GM18858 (cell line): Measurements from ENCODE around the gene ELFN1.

ENCODE experiments used
- ATAC-seq: cut with Tn5 transposase; IDR thresholded peaks from one replicate; pipeline ENCODE4 v1.9.1; 2021; ENCODE audit not compliant: unreplicated experiment

Gene ELFN1

DNA sequence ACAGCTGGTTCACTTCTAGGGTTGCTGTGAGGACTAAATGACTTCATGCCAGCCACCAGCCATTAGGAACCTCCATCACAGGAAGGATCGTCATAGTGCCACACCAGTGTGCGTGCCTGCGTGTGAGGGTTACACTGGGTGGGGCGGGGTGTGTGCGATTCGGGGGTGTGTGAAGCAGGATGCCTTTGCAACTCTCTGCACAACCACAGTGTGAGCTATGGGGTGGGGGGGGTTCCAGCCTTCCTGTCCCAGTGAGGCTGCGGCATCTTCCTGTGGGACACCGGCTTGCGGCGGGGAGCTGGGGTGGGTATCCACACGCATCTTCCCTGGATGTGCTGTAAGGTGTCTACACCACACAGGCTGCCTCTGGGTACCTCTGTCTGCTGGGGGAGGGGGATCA, 6.9 kb upstream of the ELFN1 start:
- no peak for ATAC-seq

DNA sequence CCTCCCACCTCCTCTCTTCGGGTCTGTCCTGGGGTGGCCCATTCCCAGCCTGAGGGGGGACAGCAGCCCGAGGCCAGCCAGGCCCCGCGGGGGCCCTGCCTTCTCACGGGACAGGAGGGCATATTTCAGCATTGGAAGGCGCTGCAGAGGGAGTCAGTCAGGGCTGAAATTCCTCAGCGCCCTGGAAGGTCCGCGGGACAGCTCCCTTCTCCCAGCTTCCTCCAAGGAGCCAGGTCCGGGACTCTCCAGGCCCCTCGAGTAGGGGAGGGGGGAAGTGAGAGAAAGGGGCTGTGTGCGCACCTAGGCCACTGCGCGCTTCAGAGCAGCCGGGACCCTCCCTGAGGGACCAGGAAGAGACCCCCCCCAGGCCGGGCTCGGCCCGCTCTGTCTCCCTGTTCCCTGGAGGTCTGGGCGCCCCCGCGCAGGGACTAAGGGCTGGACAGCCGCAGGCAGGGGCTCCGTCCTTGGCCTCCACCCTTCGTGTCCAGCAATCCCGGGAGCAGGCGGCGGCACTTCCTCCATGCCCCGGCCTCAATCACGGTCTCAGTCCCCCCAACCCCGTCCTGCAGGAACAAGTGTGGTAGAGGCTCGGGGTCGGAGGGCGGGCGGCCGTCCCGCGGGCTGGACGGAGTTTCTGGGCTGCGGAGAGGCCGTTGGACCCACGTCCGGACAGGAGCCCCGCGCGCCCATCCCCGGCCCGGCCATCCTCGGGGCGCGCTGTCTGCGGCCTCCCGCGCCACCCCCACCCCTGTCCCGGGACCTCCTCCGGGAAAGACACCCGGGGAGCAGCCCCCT, 6.0 kb upstream of the ELFN1 start:
- ATAC-seq: no peak

DNA sequence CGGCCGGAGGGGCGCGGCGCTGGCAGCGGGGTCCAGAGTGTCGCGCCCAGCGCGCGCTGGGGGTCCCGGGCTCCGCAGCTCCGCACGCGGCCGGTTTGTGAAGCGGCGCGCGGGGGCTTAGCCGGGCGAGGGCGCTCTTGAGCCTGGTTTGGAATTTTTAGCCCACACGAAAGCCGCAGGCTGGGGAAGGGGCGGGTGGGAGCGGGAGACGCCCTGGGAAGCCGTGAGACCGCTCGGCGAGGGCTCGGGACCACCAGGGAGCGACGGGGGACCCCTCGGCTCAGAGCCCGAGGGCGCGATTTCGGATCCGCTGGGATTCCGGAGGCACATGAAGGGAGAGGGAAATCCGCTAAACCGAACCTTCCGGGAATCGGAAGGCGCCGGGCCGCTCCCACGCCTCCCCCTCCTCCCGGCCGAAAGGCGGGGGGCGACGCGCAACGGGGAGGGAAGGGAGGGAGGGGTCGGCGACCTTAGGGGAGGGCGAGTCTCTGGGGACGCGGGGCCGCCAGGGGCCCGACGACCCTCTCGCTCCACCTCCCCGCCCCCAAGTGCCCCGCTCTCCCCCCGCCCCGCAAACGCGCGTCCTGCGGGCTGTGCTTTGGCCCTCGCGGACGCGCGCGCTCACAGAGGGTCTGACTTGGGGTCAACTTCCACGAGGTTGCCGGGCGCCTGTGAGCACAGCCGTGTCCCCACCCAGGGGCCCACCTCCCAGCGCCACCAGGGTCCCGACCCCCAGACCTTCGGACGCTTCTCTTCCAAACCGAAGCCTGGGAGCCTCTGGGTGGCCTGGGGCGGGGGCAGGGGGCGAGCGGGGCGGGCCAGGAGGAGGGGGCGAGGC, 5.1 kb upstream of the ELFN1 start:
- no peak for ATAC-seq

DNA sequence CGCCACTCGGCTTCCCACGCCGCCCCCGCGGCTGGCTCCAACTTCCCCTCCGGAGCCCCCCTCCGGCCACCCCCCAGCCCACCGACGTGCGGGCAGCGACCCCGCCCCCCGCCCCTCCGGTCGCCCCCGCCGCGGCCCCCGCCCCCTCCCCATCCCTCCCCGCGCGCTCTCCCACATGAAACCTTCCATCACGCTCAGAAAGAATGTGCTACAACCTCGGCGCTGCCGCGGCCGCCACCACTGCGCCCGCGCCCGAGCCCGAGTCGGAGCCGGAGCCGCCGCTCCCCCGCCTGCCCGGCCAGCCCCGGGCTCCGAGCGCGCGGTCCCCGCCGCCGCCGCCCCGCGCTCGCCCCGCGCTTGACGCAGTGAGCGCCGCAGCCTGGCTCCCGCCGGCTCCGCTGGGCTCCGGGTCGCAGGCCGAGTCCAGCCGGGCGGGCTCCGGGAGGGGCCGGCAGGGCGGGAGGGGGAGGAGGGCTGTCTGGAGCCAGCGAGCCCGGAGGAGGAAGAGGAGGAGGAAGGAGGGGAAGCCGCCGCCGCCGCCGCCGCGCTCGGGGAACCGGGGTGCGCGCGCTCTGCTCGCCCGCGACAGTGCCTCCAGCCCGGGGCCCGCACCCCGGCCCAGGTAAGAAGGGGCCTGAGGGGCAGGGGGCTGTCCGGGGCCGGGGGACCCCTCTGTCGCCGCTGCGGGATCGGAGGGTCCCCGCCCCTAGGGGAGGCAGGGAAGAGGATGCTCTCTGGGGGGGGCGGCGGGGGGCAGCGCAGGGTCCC, 4.3 kb upstream of the ELFN1 start:
- no peak for ATAC-seq

DNA sequence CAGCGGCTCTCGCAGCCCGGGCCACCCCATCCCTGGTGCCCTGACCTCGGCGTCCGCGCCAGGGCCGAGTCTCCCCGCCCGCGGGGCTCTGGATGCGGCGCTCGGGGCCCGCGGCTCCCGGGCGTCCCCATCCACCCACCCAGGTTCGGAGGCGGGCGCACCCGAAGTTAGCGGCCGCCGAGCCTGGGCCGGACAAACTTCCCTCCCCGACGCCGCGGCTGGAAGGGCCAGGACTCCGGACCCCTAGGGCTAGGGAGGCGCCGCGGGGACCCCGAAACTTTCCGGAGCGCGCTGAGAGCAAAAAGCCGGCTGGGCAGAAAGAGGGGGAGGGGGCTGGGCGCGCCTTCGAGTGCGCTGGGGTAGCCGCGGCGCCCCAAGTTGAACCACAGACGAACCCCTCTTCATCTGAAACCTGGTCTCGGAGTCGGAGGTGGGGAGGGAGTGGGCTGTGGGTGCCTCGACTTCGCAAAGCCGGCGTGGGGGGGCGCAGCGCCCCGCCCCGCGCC, 3.7 kb upstream of the ELFN1 start:
- no peak for ATAC-seq

DNA sequence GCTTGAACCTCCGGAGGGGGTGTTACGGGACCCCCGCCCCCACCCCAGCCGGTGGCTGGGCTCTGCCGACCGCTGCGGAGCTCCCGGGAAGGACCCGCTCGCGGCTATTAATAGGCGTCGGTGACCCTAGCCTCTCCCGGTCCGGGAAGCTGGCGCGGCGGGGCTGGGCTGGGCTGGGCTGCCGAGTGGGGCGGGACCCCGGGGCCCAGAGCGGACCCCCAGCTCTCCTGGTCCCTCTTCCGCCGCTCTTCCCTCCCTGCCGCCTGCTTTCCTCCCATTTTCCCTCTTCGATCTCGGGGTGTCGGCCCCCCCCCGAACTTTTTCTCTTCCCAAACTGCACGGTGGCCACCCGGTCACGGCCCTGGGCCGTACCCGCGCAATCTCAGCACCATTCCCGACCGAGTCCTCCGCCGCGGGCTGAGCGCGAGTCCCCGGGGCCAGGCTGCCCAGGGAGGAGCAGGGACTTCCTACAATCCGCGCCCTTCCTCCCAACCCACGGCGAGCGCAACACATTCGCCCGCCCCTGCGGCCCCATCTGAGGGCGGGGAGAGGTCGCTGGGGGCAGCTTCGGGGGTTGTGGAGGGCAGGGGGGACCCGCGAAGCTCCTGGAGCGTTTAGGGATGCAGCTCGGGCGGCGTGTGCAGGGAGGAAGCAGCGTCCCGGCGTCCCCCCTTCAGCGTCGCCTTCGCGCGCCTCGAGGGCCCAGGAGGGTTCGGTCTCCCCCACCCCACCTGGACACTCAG, 3.1 kb upstream of the ELFN1 start:
- ATAC-seq: no peak

DNA sequence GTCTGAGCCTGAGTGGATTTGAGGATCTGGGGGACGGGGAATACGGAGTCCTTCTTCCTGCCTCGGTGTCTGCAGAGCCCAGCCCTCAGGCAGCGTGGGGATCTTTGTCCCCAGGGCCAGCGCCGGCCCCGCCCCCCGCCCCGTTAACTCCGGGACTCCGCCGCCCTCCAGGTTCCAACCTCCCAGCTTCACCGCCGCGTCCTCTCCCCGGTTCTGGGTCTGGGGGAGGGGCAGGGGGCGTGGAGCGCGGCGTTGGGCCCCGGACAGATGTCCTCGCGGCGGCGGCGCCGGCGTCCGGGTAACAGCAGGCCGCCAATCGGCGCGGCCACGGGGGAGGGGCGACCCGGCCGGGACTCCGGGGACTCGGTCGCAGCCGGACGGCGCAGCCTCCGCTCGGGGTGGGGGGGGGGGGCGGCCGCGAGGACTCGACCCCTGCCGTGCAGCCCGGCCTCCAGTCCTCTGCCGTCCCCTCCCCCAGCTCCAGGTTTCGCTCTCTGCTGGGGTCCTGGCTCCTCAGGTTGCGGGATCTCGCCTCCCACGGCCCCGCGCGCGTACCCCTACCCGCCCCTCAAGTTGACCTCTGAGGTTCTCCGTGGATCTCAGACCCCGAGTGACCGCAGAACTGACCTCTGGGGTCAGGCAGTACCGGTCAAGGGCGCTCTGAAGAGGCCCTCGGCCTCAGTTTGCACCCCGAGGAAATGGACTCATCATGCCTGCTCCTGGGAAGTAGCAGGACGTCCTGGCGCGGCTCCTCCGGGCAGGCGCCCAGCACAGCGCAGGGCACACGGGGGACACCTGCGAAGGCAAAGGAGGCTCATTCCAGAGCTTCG, 2.3 kb upstream of the ELFN1 start:
- no peak for ATAC-seq

DNA sequence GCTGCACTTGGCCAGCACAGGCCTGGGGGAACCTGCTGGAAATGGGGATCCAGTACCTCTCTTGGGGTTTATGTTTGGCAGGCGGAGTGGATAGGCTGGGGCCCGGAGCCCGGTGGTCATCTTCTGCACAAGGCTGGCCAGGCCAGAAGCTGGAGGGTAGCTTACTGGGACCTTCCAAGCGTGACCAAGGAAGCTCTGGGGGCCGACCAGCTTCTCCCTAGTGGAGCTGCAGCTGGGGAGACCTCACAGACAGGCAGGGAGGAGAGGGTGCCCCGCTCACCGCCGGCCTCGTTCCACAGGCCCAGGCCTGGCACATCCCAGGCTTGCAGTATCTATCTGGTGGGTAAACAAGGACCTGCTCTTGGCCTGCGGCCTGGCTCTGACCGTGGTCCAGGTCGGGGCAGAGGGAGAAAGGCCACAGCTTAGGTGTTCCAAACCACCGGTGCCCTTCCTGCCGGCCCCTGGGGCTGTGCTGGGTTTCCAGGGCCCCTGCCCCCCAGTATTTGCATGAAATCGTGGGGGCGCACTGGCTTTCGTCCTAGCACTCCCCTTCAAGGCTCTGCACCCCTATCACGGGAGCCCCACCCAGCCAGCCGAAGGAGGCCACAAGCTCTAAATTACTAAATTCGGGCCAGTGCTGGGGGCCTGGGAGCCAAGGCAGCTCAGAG, 1.5 kb upstream of the ELFN1 start:
- ATAC-seq: no peak

DNA sequence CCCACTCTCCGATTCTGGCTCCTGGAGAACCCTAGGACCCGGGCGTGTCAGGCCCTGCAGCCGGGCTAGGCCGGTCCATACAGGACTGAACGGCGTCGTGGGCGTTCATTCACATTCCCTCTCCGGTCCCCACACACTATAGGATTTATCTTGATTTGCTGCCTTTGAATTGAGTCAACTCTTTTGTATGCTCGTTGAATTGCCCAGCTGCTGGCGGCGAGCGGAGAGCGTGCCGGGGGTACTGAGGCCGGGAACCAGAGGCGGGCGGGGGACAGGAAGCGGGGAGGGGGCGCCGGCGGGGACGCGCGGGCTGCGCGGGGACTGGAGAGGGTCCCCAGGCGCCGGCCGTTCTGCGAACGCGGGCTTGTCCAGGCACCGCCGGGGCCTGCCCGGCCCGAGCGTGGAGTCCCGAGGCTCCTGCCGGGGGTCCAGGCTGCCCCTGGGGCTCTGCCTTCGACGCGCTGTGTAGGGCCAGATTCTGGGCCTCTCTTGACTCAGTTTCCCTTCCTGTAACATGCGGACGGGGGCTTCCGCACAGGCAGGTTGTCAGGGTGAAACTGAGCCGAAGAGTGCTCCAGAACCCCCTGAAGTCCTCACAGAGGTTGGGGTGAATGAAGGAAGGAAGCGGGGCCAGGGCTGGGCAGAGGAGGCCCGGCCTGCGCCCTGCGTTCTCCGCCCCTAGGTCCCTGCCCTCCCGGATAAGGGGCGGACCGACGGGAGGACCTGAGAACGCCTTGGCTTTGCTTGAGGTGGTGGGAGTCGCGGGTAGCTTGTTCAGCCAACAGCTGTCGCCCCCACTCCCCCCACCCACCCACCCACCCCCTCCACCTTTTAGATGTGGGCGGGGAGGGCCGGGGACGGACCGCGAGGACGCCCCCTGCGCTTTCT, 769 bp upstream of the ELFN1 start:
- no peak for ATAC-seq

DNA sequence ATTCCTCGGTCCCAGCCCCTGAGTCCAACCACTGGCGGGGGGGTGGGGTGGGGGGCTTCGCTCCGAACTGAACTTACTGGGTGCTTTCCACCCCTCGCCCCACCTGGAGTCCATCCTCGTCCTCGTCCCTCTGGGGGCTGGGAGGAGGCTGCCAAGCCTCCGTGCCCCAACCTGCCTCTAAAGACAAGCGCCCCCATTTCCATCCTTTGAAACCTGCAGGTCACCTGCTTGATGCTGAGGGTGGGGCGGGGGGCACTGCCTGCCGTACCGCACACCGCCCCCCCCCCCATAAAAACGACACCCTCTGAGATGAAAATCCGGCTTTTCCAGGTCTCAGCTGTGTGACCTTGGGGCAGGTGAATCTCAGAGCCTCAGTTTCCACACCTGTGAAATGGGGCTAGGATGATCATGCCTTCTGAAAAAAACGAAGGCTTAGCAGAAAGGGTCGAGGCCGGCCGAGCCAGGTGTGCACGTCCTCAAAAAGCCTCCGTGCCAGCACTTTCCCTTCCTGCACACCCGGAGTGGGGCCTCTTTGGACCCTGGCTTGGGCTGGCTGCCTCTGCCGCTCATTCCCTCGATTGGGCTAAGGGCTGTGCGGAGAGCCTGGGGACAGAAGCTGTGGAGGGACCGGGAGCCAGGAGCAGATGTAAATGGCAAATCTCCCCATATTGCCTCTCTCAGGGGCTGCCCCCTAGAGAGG, 967 bp downstream of the ELFN1 start:
- no peak for ATAC-seq

DNA sequence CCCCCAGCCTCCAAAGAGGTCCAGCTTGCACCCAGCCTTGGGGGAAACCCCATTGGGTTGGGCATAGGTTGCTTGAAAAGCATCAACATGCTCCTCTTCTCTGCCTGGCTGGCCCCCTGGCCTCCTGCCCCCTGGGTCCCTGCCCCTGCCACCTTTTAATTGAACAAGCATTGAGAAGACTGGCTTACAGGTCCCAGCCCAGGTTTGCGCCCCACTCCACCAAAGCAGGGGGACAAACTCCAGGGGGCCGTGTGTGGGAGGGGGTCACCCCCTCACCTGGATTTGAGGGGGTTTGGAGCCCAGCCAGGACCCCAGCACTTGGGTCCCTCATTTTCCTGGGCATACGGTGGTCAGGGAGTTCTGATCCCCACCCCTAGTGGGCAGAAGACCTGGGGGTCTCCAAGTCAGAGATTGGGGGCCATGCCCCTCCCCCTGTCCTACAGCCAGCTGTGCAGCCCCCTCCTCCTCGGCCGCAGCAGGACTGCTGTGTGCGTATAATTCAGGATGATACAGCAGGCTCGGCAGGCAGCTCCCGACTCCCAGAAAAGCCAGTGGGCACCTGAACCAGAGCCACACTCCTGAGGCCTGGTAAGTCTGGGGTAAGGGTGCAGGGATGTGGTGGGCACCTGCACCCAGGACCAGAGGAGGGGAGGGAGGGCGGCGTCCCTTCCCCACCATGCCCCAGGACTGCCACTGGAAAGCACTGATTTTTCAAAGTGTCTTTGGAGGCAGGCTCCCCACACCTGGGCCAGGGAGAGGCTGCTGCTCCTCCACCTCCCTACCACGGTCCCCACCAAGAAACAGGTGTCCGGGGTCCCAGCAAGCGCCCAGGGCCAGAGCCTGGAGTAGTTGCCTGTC, 1.7 kb downstream of the ELFN1 start:
- ATAC-seq: no peak

DNA sequence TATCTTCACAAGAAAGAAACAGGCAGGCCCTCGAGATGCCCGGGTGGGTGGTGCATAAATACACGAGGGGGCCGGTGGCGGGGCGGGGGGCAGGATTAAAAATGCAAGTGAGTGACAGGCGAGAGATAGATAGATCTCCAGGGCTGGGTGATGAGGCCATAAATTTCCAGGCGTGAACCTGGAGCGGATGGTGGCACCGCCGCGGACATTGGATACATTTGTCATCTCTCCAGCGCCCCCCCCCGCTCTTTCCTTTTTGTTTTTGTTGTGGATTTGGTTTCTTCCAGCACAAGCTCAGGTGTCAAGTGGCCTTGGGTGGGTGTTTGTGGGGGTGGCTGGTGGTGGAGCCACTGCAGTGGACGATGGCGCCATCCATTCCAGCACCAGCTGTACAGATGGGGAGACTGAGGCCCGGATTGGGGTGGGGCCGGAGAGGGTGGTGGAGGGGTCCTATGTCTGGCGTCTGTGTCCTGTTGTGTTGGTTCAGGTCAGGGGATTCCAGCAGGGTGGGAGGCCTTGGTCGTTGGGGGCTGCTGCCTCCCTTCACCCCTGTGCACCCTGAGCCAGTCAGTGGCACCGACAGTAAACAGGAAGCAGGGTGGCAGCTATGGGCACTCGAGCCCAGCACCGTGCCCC, 2.9 kb downstream of the ELFN1 start:
- ATAC-seq: no peak

DNA sequence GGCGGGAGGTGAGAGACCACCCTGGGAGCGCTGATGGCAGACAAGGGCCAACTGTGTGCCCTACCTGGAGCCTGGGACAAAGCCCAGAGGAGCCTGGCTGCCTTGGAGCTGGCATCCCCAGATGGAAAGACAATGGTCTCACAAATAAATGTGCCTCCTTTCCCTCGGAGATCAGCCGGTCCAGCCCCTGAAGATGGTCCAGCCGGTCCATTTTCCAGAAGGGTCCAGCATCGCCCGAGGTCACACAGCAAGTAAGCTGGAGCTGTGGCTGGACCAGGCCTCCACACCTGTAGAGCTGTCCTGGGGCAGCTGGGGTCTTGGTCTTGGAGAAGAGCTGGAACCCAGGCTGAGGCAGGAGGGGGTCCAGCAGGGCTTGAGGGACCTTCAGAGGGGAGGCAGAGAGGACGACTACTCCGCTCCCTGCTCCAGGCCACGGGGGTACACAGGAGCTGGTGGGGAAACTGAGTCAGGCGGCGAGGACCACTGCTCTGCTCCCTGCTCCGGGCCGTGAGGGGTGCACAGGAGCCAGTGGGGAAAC, 3.6 kb downstream of the ELFN1 start:
- ATAC-seq: no peak

DNA sequence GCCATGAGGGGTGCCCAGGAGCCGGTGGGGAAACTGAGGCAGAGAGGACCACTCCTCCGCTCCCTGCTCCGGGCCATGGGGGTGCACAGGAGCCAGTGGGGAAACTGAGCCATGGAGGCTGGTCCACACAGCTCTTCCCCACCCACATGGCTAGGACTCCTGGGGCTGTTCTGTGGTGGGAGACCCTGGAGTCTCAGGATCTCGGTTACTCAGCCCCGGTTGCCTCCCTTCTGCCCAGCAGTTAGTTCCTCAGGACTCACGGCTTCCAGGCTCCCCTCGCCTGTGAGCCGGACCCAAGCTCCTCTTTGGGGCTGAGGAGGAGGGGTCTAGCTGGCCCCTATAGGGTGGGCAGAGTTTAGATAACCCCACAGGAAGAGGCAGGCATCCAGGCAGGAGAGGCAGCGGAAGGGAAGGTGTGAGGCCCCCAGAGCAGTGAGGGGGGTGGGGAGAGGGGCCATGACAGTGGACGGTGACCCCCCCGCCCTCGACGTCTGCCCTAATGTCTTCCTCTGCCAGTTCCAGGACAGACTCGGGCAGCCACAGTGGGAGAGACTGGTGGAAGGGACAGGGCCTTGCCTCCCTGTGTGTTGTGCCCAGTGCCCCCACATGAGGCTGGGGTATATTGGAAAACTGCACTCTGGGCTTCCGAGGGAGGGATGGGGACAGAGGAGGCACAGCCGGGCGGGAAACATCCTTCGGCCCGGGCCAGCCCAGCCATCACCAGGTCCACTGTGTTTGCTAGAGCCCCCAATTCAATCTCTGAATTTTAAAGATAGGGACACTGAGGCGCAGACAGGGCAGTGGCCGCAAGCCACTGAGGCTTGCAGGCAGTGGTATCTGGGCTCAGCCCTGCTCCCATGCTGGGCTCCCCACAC, 4.3 kb downstream of the ELFN1 start:
- no peak for ATAC-seq

DNA sequence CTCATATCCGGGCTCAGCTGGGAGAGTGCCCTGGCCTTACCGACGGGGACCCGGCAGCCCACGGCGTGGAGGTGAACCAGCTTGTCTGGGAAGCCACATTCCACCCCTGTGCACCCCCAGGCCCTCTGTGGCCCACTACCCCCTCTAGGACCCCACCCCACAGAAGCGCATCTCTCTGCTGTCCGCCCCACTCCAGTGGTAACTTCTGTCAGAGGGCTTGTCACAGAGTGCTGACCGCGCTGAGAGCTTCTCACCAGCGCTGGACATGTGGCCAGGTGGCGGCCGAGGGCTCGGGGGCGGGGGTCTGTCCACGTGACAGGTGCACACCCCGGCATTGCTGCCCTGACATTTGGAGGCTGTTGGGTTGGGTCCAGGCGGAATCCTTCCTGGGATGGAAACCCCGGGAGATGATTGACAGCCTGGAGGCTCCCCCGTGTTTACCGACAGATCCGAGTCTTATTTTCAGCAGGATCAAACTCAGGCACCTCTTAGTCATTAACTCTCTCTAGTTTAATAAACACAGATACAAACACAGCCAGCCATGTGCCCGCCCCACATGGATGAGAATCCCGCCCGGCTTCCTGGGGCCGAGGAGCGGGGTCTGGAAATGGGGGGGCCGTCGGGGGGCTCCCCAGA, 5.1 kb downstream of the ELFN1 start:
- no peak for ATAC-seq
